Measurements from ENCODE around the gene HECW1.
"Not testable (repeated sequence)": the region's sequence is repeated elsewhere in the genome, so short reads cannot be mapped to it uniquely, and the experiment has no call there.

The HECW1 gene

DNA sequence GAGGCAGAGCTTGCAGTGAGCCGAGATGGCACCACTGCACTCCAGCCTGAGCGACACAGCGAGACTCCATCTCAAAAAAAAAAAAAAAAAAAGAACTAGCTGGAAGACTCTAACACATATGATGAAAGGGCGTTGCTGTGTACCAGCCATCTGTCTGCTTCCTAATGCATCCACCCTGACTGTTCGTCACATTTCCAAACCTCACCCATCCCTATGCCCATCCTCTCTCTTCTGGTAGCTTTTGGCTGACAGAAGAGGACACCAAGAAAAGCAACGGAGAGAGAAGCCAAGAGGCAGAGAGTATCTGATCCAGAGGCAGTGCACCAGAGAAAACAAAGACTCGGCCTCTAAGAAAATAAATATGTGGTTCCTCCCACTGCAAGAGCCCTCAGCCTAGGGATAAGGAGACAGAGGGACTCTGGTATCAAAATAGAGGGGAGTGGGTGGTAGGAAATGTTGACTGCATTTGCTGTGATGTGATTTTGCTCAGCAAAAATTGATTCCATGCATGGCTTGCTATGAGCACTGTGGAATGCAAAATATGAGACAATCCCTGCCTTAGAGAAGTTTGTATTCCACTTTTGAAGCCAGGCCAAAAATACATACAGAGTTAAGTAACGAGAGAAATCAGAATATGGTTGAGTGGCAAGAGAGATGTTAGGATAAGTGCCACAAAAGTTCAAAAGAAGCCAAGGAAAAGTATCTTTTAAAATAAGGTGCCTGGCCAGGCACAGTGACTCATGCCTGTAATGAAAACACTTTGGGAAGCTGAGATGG, 369.6 kb downstream of the HECW1 start:
- FAIRE-seq: no peak

- no peak for FAIRE-seq
Measured at GRCh38 chr7:43482679-43483252, 370.3 kb downstream of the HECW1 start.

DNA sequence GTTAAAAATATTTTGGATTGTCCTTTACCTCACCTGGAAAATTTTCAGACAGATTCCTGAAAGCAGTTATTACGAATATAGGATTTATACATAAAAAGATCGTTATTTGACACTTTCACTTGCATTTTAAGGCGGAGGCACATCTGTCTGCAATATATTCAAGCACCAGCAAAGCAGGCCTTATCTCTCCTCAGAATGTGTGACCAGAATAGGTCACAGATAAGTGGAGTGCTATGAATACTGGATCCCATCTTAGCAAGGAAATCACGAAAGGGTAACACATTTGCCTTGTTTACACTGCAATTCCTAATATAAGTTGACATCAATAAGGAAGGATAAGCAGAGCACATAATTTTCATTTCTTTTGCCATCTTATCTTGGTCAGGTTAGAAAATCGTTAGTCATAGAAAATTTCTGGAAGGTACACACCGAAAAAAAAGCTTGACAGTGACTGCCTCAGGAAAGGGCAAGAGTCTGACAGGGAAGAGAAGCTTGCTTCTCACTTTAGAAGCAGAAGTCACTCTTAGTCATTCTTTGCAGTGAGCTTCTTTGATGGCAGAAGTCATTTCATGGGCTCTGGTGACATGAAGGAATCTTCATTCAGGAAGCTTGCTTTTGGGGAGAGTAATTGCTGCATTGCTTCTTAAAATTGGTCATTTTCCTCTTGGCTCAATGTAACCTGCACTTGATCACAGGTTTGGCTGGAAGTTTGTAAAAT, 372.4 kb downstream of the HECW1 start:
- FAIRE-seq: no peak

DNA sequence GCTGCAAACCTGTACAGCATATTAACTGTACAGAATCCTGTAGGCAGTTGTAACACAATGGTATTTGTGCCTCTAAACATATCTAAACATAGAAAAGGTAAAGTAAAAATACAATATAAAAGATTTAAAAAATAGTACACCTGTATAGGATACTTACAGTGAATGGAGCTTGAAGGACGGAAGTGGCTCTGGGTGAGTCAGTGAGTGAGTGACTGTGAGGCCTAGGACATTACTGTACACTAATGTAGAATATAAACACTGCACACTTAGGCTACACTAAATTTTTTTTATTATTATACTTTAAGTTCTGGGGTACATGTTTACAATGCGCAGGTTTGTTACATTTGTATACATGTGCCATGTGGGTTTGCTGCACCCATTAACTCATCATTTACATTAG, 373.1 kb downstream of the HECW1 start:
- no peak for FAIRE-seq

DNA sequence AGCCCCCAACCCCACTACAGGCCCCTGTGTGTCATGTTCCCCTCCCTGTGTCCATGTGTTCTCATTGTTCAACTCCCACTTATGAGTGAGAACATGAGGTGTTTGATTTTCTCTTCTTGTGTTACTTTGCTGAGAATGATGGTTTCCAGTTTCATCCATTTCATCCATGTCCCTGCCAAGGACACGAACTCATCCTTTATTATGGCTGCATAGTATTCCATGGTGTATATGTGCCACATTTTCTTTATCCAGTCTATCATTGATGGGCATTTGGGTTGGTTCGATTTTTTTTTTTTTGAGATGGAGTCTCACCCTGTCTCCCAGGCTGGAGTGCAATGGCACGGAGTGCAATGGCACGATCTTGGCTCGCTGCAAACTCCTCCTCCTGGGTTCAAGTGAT, 373.6 kb downstream of the HECW1 start:
- FAIRE-seq: not testable (repeated sequence)

DNA sequence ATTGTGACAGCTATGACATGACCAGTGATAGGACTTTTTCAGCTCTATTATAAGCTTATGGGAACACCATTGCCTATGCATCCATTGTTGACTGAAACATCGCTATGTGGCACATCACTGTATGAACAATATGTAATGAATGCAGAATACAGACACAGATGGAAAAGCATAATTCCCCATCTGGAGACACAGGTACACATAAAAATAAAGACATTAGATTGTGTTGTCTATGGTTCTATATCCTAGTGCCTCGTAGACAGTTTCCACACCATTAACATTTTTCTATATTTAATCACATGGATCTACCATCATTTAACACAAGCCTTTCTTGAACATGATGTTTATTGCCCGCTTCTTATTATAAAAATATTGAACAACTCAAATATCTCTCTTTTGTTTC, 374.2 kb downstream of the HECW1 start:
- FAIRE-seq: no peak

DNA sequence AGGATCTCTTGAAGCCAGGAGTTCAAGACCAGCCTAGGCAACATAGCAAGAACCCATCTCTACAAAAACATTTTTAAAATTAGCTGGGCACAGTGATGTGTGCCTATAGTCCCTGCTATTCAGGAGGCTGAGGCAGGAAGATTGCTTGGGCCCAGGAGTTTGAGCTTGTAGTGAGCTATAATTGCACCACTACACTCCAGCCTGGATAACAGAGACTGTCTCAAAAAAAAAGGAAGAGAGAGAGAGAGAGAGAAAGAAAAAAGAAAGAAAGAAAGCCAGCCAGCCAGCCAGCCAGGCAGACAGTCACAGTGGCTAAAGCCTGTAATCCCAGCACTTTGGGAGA, 375.3 kb downstream of the HECW1 start:
- FAIRE-seq: no peak

GRCh38 chr7:43489257-43489656, 376.8 kb downstream of the HECW1 start:
- no peak for FAIRE-seq

DNA sequence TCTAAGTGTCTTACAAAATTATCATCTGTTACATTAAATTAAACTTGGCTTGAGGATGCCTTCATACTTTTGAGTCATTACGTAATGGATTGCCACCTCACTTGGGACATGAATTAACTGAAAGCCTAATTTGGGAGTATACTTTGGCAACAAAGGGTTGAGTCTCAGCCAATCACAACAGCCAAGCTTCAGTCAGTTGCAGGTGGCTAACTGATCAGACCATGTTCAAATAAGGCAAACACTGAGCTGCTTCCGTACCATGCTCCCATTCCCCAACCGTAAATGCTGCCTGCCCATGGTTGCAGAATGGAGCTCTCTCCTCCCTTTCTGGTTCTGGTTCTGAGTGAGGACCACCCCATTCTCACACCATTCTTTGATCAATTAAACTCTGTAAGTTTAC, 377.6 kb downstream of the HECW1 start:
- no peak for FAIRE-seq

DNA sequence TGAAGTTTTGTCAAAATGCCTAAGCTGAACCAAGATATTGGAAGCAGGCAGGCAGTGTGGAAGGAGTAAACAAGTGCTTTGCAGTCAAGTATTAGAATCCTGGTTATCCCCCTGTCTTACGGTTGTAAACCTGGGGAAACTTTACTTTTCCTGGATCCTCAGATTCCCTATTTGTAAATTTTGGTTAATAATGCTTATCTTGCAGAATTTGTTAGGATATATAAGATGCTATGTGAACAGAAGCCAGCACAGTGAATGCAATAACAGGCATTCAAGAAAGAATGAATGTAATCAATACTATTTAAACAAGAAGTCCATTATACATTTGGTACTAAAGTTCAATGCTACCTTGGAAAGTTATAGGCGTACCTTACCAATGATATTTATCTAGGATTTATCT, 378.7 kb downstream of the HECW1 start:
- FAIRE-seq: no peak

DNA sequence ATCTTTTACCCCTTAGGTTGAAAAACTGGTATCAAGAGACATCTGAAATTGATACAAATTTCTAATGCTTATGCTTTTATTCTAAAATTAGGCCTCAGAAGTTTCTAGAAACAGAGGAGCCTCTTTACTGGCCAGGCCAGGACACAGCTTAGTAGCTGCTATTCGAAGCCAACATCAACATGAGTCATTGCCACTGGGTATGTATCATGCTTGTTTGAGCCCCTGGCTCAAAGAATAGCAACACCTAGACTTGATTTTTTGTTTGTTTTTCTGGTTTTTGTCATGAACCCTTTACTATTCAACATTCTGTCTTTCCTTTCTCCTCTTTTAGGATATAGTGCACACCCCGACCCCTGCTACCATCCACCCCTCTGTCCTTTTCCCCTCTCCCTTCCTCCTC, 379.5 kb downstream of the HECW1 start:
- no peak for FAIRE-seq

- FAIRE-seq: no peak
Measured at GRCh38 chr7:43492896-43493295, 380.4 kb downstream of the HECW1 start.

DNA sequence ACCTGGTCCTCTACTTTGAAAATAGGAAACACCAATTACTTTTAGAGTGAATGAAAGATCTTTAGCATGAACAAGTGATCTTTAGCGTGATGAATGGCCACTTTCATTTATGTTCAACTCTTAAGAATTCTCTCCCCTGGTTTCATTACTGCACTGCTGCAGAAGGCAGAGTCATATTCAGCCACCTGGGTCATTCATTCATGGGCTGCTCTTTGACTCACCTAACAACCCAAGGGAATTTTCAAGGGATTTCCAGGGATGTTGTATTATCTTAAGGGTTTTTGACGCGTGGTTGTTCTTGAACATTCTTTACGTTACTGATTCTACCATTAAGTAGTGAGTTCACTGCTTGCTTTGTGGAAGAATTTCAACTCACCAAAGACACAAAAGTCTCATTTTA, 383.1 kb downstream of the HECW1 start:
- no peak for FAIRE-seq

DNA sequence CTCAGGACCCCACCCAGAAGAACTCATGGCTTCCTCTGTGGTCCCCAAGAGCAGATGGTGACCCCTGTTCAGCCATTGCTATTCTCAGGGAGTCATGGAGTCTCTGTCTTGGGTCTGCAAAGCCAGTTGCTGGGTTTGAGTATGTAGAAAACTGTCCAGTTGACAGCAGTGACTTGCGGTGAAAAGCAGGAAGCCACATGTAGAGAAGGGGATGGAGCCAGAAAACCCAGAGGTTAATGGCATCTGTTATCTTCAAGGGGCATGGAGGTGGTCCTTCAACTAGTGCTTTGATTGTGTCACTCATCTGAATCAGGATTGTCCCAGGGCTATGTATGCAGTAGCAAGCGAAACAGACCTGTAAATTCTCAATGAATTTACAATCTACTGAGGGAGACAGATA, 384.1 kb downstream of the HECW1 start:
- no peak for FAIRE-seq

DNA sequence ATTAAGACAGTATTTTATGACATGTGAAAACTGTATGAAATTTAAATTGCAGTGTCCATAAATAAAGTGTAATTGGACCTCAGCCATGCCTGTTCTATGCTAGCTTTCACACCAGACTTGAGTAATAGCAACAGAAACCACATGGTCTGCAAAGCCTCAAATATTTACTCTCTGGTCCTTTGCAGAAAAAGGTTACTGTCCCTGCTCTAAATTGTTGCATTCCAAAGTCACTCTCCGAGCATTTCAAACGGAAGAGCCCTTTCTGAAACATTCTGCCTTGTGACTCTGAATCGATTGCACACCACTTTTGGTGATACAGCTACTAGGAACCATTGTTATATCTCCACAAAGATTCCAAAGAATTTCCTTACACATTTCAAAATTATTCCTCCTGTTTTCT, 389.4 kb downstream of the HECW1 start:
- FAIRE-seq: no peak

DNA sequence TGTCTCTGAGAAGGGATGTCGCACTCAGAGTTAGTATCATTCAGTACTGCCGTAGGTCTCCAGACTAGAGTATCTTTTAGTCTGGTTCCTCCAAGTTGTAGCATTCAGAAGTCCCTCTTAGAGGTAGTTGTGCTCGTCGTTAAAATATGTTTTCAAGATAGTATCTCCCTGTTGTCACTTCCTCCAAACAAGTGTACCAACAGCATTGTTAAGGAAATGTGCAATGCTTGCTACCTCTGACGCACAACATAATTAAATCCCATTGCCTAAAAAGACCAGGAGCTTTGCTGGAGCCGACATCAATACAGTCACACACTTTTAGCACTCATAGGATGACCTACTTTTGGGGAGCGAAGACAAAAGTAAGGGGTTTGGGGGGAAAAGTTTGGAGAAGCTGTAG, 390.5 kb downstream of the HECW1 start:
- no peak for FAIRE-seq

GRCh38 chr7:43505412-43505811, 393.0 kb downstream of the HECW1 start:
- FAIRE-seq: no peak

GRCh38 chr7:43506460-43506859, 394.0 kb downstream of the HECW1 start:
- no peak for FAIRE-seq

DNA sequence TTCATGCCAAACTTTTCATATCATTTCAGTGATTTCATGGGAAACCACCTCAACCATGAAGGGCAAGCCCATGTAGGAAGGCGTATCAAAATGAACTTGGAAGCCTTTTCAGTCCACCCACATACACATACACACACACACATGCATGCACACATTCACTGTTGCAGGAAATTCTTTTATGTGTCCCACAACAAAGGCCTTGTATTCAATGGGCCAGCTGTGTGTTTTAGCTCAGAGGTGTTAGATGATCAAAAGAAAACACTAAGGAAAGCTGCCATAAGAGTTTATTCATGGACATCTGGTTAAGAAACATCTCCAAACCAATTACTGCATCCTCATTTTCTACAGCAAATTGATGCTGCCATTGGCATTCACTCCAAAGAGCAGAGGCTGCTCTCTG, 396.0 kb downstream of the HECW1 start:
- FAIRE-seq: no peak

- FAIRE-seq: no peak
Measured at GRCh38 chr7:43509906-43510305, 397.5 kb downstream of the HECW1 start.

- FAIRE-seq: no peak
Measured at GRCh38 chr7:43511029-43511428, 398.6 kb downstream of the HECW1 start.

GRCh38 chr7:43511769-43512515, 399.5 kb downstream of the HECW1 start:
- no peak for FAIRE-seq

DNA sequence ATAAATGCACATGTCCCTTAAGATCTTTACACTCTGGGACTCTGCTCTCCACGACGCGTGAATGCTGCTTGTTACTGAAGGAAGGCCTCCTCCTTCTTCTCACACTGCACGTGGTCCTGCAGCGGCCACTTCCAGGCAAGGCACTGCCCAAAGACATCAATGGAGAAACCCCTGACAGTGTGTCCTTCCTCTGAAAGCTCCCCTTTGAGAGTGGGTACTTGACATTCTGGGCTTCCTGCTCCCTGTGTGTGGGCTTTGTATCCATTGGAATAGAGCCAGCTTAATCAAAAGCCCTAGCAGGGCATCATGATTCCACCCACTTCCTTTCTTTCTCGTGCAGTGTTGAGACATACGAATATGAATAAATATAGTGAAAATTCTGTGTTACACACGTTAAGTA, 400.8 kb downstream of the HECW1 start:
- no peak for FAIRE-seq

Data from endometrium (tissue), 2 donors.